NK-92 (cell line): ENCODE results near the gene FYB1.

Experiments
- DNase-seq: peaks from one replicate; lab custom pipeline; 2025; ENCODE audit not compliant: unreplicated experiment; lab: John Stamatoyannopoulos, UW

FYB1 gene

GRCh38 chr5:39121922-39122321 is 97.4 kb downstream of the FYB1 start:
- DNase-seq = no peak

- no peak for DNase-seq
Measured at GRCh38 chr5:39121315-39121714, 98.0 kb downstream of the FYB1 start.

DNA sequence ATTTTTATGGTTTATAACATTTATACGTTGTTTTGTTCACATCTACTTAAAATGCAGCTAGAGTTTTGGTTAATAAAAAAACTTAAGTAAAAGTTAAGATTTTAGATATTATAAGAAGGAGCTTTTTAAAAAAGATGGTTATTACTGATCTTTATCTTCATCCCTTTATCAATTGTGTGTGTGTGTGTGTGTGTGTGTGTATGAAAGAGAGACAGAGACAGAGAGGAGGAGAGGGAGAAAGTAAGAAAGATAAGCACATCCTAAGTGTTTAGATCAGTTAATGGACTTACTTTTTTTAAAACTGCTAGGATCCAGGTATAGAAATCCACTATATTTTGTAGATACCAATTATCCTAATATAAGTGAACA is 99.3 kb downstream of the FYB1 start:
- DNase-seq = no peak

- DNase-seq = no peak
Measured at GRCh38 chr5:39119404-39120051, 99.8 kb downstream of the FYB1 start.

DNA sequence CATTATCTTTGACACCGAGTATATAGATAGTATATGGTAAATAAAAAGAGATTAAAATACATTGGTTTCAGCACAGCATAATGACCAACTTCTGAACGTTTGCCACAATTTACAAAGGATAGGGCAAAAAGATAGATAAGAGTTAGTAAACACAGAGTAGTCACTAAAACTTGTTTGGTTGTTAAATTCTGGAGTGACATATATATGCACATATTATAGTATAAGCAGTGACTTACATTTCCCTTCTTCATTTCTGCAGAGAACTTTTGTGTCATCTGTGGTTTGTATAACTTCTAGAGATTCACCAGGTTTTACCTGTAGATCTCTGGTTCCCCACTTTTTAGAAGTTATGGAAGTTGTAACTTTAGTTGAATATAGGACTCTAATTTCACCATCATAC is 100.7 kb downstream of the FYB1 start:
- no peak for DNase-seq

DNA sequence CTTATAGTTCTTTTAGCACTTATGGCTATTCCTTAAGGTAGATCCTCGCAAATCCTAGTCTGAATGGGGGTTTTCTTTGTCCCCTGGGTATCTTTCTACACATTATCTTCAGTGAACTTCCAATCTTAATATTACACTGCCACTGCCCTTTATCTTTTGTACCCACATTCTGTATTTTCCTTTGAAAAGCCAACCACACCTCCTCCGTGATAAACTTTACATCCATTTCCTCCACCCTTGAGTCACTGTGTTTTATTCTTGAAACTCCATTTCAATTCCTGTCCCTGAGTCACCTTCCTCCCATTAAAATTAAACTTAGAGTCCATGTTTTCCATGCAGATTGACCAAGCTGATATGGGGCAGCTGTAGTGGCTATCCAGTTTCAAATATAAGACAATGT is 102.0 kb downstream of the FYB1 start:
- DNase-seq = no peak

DNA sequence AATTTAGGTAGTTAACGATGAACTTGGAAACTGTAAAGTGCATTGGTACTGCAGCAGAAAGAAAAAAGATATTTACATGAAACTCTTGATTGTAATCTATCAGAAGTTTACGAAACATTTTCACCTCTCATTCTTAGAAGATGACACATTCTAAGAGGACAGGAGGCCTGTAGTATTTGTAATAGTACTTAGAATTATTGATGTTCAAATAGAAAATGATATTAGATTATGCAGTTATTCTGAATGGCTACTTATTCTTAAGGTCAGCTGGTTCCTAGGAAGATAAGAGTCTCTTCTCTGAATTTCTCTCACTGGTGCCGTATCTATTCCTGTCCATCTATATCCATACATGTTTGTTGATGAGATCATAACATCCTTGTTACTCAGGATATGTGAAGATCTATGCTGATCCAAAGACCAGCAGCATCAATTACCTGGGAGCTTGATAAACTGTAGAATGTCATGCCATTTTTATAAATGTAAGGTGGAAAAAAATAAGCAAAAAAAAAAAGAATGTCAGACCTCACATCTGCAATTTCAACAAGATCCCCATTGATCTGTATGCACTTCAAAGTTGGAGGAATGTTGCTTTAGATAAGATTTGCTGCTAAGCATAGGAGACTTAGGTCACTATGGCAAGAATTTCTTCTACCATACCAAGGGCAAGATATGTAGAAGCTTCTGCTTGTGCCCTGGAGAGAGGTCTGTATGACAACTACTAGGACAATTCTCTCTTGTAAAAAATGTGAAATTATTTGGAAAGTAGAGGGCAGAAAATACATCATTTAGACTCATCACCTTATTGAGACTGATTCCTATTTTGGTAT is 102.8 kb downstream of the FYB1 start:
- DNase-seq = no peak

GRCh38 chr5:39115644-39116343 is 103.6 kb downstream of the FYB1 start:
- no peak for DNase-seq

- DNase-seq = no peak
Measured at GRCh38 chr5:39114155-39114554, 105.2 kb downstream of the FYB1 start.

DNA sequence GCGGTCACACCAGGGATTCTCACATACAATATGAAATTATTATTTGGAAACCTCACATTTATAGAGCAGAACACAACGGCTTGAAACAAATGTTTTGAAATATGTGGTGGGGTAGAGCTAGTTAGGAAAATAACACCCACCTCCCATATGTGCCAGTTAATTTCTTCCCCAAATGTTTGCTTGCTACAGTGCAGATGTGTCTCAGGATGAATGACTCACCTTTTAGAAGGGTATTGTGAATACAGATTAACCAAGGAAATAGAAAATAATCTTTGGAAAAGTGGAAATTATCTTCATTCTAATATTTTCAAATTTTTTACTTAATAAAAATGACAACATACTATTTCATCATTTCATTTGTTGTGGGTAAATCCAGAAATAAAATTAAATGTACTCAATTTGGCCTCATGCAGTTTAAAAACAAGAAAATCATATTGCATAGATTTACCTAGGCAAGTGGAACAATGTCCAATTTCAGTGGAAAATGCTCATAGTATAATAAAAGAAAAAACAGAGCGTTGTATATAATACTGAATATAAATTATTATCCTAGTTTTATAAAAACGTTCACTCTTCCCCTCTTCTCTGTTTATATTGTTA is 105.9 kb downstream of the FYB1 start:
- DNase-seq = no peak

DNA sequence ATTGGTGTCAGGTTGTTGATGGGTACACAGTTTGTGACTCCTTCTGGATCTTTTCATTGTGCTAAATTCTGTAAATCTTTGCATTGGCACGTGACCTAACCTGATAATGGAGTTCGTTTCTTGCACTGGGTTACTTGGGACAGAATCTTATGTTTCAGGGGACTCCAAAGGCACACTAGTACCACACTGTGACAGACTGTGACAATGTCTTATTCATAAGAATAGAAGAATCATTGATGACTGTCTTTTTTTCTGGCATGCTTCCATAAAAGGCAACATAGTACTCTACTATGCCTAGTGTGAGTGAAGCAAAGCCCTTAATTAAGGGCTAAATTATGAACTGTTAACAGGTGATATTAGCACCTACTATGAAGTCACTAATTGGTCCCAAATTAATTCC is 109.8 kb downstream of the FYB1 start:
- DNase-seq = no peak

DNA sequence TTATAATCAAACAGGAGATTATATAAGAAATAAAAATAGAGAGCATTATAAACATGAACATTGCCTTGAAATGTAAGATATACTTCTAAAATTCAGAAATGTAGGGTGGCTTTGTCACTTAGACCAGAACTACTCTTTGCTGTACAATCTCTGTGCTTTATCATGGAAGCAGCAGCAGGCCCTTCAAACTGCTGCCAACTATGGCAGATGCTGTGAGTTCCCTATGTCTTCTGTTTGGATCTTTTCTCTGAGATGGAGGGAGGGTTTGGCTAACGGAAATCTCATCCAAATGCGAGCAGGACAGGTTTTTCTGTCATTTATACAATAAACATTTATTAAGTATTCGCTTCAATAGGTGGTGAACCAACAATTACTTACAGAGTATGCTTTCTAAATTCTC is 110.4 kb downstream of the FYB1 start:
- DNase-seq = no peak

DNA sequence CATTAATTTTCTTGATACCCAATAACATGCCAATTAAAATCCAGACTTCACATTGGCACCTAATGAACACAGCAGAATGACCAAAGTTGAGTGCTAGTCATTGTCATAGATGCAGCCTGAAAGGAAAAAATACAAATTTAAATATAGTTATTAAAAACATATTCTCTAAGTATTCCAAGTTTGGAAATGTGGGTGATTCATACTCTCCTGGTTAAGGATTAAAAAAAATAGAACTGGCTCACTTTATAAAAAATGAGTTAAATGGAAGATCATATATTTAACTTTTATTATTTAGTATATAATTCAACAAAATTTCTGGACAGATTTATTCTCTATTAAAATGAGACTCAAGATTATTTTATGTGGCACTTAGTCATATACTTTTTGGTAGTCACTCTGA is 112.0 kb downstream of the FYB1 start:
- no peak for DNase-seq

DNA sequence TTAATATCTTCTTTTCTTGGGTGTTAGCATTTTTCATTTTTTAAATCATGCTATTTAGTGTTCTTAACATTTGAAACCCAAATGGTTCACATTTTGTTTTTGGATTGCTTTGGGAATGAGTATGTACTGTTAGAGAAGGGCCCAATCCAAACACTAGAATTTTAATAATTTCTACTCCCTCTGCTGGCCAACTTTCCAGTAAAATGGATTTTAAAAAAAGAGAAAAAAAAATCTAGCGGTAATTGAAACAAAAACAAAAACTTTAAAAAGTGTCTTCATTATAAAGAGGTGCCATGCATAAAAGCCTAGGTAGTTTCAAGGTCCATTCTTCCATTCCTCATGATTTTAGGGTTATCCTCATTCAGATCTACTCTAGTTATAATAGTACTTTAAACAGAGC is 113.0 kb downstream of the FYB1 start:
- DNase-seq = no peak

DNA sequence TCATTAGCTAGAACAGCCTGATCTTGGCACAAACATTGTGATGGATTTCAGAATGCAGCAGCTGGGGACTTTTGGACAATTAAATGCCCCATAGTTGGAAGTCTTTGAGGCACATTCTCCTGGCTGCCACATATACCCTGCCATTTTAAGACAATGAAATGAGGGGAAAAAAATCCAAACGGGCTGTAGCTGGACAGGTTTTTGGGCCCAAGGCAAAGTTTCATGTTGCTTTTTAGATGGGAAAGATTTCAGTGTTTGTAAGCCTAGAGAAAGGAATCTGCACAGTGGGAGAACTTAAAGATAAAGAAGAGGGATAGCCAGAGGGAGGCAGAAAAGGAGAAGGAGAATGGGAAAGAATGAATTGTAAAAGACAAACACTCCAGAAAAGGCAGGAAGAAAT is 115.1 kb downstream of the FYB1 start:
- no peak for DNase-seq

DNA sequence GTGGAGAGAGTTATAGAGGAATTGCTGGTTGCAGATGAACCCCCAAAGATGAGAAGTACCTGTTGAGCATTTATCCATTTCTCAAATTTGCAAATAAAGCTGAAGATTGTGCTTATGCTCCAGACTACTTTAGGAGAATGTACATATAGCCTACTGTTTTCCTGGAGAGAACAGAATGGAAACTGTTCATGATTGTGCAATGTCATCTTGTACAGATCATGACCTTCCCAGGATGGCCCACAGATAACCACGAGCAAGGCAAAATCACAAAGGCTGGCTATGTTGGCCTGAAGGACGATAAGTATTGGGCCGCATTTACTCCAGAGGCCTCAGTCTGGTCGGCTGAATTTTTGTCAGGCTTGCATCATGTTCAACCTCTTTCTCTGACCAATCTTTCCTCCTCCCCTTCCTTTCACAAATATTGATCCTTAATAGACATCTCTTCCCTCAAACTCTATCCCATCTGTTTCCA is 116.6 kb downstream of the FYB1 start:
- no peak for DNase-seq

DNA sequence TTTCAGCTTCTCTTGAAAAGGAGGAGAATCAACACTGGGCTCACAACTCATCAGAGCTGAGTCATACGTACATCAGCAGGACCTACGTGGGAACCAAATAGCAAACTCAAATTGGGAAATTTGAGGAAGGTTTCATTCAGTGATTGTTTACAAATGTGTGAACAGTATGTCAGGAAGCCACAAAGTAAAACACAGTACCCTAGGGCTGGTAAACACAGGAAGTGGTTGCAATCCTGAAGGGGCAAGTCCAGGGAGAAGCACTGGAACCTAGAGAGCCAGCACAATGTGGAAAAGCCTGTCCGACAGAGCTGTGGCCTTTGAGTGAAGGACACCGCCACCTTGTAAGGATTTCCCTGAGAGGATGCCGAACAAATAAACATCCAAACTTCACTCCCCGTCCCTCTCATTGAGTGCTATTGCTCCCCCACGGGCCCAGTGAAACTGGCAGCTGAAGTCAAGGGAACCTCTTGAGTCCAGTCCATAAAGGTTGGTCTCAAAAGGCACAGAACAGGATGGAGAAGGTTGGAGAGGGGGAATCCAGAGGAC is 118.4 kb downstream of the FYB1 start:
- no peak for DNase-seq

GRCh38 chr5:39100301-39100850 is 119.0 kb downstream of the FYB1 start:
- DNase-seq = no peak

GRCh38 chr5:39099831-39100230 is 119.5 kb downstream of the FYB1 start:
- no peak for DNase-seq

- DNase-seq = no peak
Measured at GRCh38 chr5:39093352-39093751, 126.0 kb downstream of the FYB1 start.
